Keratinocyte (primary cell): ENCODE data around the gene POU2AF2.
"Not testable (repeated sequence)": the region's sequence is repeated elsewhere in the genome, so short reads cannot be mapped to it uniquely, and the experiment has no call there.

ENCODE experiments used
- EZH2 ChIP-seq: IDR thresholded peaks from one replicate; pipeline ENCODE4 v1.6.1; 2012; ENCODE audit warnings: inconsistent platforms, mild to moderate bottlenecking, low read length, moderate library complexity
- TF ChIP-seq, protein P1 (sequence below), 3 experiments: IDR thresholded peaks in 1 of 3; conservative IDR thresholded peaks in 1 of 3; optimal IDR thresholded peaks in 1 of 3; 2 replicates in 2 of 3; 3 replicates in 1 of 3; pipeline versions ENCODE3 to v1.5.1; 2011; ENCODE audit warnings: low read length in 3 of 3, mild to moderate bottlenecking in 3 of 3, moderate library complexity in 2 of 3, control low read depth in 1 of 3, inconsistent platforms in 1 of 3; ENCODE audit not compliant: insufficient read depth in 2 of 3; ENCODE audit errors: extremely low read depth in 1 of 3

DNA sequence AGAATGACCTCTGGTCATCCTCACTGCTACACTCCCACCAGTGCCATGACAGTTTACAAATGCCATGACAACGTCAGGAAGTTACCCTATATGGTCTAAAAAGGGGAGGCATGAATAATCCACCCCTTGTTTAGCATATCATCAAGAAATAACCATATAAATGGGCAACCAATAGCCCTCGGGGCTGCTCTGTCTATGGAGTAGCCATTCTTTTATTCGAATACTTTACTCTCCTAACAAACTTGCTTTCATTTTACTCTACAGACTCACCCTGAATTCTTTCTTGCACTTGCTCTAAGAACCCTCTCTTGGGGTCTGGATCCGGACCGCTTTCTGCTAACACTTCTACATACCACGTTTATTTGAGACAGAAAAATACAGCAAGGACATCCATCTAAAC lies 74.7 kb downstream of the POU2AF2 start:
- TF ChIP-seq, protein P1, sequence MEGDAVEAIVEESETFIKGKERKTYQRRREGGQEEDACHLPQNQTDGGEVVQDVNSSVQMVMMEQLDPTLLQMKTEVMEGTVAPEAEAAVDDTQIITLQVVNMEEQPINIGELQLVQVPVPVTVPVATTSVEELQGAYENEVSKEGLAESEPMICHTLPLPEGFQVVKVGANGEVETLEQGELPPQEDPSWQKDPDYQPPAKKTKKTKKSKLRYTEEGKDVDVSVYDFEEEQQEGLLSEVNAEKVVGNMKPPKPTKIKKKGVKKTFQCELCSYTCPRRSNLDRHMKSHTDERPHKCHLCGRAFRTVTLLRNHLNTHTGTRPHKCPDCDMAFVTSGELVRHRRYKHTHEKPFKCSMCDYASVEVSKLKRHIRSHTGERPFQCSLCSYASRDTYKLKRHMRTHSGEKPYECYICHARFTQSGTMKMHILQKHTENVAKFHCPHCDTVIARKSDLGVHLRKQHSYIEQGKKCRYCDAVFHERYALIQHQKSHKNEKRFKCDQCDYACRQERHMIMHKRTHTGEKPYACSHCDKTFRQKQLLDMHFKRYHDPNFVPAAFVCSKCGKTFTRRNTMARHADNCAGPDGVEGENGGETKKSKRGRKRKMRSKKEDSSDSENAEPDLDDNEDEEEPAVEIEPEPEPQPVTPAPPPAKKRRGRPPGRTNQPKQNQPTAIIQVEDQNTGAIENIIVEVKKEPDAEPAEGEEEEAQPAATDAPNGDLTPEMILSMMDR (optimal IDR thresholded peaks at IDR 0.05 in 1 of 3, IDR thresholded peaks at IDR 0.05 in 1 of 3, conservative IDR thresholded peaks at IDR 0.05 in 1 of 3; ENCODE audit: extremely low read depth in 1 of 3, insufficient read depth in 2 of 3, low read length in 3 of 3): not testable (repeated sequence)
- TF ChIP-seq EZH2: not testable (repeated sequence)
